ENCODE data around the gene PTPRG. TPM values are rescaled to one million over a fixed set of nuclear protein-coding genes. Genes with fewer than 3 reads are reported as not detected.

Gene PTPRG
- total RNA-seq, 1 donor: 41.0 TPM

DNA sequence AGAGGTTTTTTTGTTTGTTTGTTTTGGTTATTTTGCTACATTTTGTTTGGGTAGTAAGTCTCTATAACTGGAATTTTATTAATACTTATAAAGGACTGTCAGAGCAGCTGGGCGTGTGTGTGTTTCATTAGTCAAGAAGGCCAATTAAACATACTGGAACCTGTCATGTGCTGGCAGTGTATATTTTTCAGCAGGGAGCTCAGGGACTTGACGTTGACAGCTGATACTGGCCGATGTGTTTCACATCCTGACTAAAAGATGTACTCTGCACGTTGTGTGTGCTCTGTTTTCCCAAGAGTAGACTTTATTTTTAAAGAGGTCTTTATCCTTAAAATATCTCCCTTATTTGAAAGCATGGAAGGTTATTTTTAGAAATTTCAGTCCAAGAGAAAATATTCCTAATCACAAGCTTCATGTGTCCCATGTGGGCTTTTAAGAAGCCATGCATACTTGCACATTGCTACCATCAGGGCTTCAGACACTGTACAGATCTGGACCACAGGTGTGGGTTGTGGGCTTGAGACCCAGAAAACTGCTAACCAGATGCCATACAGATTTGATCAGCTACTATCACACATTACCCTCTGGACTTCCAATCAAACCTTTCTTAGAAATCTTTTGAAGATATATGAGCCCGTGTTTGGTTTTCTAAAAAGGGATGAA, 676.0 kb downstream of the PTPRG start:
- no peak overlapping the region for H3K4me3 ChIP-seq (ENCODE audit: low read depth, low read length)
- TF ChIP-seq, protein P1, sequence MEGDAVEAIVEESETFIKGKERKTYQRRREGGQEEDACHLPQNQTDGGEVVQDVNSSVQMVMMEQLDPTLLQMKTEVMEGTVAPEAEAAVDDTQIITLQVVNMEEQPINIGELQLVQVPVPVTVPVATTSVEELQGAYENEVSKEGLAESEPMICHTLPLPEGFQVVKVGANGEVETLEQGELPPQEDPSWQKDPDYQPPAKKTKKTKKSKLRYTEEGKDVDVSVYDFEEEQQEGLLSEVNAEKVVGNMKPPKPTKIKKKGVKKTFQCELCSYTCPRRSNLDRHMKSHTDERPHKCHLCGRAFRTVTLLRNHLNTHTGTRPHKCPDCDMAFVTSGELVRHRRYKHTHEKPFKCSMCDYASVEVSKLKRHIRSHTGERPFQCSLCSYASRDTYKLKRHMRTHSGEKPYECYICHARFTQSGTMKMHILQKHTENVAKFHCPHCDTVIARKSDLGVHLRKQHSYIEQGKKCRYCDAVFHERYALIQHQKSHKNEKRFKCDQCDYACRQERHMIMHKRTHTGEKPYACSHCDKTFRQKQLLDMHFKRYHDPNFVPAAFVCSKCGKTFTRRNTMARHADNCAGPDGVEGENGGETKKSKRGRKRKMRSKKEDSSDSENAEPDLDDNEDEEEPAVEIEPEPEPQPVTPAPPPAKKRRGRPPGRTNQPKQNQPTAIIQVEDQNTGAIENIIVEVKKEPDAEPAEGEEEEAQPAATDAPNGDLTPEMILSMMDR (IDR thresholded peaks at IDR 0.05; ENCODE audit: insufficient read depth, low read depth, low read length): no peak
- no peak for DNase-seq (ENCODE audit: low read depth)

DNA sequence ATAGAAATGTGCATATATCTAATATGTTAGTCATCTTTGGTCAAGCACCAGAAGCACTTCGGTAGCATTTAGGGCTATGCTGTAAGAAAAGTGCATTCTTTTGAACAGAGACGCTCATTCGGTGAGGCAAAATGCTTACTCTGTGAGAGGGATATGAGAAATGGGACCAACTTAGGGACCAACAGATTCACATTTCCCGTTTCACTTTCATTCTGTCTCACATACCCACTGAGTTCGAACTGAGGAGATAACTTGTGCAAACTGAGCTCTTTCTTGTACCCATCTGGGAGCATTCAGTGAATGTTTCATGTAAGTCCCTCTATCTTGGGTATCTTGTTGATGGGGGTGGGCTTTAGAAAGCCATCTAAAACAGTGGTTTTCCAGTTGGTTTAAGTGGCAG, 676.6 kb downstream of the PTPRG start:
- no peak overlapping the region for H3K4me3 ChIP-seq (ENCODE audit: low read depth, low read length)
- TF ChIP-seq, protein P1 (IDR thresholded peaks at IDR 0.05; ENCODE audit: insufficient read depth, low read depth, low read length): no peak
- DNase-seq (ENCODE audit: low read depth): no peak

DNA sequence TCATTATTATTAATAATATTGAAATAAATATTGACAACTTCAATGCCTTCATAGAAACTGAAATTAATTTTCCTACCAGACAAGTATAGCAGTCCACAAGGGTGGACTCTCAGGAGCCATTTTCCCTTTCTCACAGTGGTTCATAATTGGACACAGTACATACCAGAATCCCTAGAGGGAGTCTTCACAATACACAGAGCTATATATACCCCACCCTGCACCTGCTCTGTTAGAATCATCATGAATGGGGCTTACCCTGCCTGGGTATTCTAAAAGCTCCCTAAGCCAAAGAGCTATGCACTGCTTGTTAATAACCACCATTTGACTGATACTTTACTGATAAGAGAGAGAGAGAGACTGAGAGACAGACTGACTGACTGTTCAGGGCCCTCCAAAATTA, 677.1 kb downstream of the PTPRG start:
- TF ChIP-seq, protein P1 (IDR thresholded peaks at IDR 0.05; ENCODE audit: insufficient read depth, low read depth, low read length): no peak
- no peak for DNase-seq (ENCODE audit: low read depth)

DNA sequence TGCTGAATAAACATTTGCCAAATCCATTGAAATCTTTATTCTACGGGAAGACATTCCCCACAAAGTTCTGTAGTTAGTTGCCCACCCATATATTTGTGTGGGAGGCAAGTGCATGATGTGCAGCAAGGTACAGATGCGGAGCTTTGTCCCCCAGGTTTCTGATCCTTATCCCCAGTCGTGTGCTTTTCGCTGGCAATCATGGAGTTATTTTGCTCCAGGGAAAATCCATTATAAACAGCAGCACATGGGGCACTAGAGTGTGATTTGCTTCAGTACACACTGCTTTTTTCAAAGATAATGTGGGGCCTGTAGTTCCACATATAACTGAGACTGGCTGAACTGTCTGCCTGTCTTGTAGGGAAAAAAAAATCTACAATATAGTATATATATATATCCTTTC, 679.9 kb downstream of the PTPRG start:
- TF ChIP-seq, protein P1 (IDR thresholded peaks at IDR 0.05; ENCODE audit: insufficient read depth, low read depth, low read length): no peak
- DNase-seq (ENCODE audit: low read depth): no peak
- H3K4me3 ChIP-seq (ENCODE audit: low read depth, low read length): no peak overlapping the region

More for the DNA sequence above, 677.1 kb downstream of the PTPRG start:
- H3K4me3 ChIP-seq (ENCODE audit: low read depth, low read length): no peak overlapping the region

DNA sequence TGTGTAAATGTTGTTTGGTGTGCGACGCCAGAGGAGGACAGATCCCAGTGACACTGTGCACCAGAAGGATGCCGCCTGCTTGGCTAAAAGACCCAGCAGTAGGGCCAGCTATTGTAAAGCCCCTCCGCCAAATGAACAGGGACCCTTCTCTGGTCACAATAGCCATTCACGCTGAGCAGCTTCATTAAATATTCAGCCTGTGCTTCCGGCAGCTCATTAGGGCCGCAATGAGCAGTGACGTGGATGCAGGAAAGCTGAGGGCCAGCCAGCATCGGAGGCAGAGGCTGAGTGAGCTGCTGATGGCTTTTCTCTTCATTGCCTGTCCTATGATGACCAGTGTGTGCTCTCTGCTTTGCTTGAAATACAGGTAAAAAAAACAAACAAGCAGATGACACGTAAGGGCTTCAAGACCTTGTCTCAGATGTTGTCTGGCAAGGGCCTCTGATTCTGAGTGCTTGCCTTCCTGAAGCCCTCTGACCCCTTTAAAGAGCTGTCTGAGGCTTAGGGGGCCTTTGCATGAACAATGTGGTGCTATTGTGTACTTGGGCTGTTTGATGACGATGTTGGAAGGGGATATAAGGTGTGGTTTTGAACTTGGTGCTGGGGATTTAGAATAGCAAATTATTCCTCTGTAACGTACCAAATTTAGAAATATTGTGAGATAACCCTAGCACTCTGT, 681.6 kb downstream of the PTPRG start:
- DNase-seq (ENCODE audit: low read depth): no peak
- TF ChIP-seq, protein P1 (IDR thresholded peaks at IDR 0.05; ENCODE audit: insufficient read depth, low read depth, low read length): no peak
- no peak overlapping the region for H3K4me3 ChIP-seq (ENCODE audit: low read depth, low read length)

DNA sequence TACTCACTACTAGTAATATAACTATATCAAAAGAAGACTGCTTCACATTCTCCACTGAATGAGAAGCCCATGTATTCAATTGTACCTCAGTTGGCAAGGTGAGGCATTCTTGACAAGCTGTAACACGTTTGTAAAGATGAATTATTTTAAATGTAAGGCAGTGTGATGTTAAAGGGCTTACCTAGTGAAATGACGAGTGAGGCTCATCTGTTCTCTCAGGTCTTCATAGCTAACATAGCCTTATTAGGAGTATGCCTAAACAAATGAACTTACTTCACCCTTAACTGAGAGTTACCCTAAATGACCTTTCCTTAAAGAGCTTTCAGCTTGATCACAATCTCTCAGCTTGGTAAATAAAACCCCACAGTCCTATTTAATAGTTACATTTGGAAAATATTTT, 684.7 kb downstream of the PTPRG start:
- TF ChIP-seq, protein P1 (IDR thresholded peaks at IDR 0.05; ENCODE audit: insufficient read depth, low read depth, low read length): no peak
- DNase-seq (ENCODE audit: low read depth): no peak
- no peak overlapping the region for H3K4me3 ChIP-seq (ENCODE audit: low read depth, low read length)
